HG03066 (cell line): Measurements from ENCODE around the gene TECPR2.

Experiments
- ATAC-seq: cut with Tn5 transposase; IDR thresholded peaks from one replicate; pipeline ENCODE4 v1.9.1; 2021; ENCODE audit warnings: low read depth; ENCODE audit not compliant: unreplicated experiment

TECPR2 gene

GRCh38 chr14:102421411-102422057, 58.8 kb downstream of the TECPR2 start:
- ATAC-seq, result no peak

DNA sequence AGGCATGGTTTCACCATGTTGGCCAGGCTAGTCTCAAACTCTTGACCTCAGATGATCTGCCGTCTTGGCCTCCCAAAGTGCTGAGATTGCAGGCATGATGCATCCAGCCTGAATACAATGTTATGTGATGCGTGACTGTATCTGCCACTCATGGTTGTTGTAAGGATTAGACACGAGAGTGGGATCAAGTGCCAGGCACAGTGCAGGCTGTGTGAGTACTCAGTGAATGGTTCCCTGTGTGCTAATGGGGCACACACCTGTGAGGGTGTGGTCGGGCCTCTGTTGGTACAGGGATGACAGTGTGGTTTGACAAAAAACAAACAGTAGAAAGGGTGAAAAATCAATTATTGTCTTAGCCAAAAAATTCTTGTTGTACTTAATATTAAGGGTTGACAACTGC, 61.8 kb downstream of the TECPR2 start:
- no peak for ATAC-seq

DNA sequence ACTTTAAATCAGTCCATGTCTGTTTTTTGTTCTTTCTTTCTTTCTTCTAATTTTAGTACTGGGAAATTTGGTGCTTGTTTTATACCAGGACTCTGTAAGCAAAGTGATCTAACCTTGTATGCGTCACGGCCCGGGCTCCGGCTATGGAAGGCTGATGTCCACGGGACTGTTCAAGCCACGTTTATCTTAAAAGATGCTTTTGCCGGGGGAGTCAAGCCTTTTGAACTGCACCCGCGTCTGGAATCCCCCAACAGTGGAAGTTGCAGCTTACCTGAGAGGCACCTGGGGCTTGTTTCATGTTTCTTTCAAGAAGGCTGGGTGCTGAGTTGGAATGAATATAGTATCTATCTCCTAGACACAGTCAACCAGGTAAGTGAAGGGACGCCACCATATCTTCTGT, 62.2 kb downstream of the TECPR2 start:
- ATAC-seq, result no peak

GRCh38 chr14:102426796-102427195, 64.1 kb downstream of the TECPR2 start:
- ATAC-seq, result no peak

DNA sequence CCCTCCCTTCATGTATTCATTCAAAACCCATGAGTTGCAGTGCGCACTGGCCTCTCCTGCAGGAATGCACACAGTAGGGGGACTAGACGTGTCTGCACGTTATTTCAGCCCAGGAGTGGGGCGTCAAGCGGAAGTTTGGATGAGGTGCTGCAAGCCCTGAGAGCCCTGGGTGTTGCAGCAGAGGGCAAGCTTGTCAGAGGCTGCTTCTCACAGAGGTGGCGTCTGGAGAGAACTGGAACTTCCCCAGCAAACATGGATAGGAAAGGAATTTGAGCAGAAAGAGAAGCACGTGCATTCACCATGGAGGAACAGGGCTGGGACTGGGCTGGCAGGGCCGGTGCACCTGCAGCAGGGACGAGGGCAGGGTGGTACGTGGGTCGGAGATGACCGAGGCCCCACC, 64.9 kb downstream of the TECPR2 start:
- no peak for ATAC-seq

DNA sequence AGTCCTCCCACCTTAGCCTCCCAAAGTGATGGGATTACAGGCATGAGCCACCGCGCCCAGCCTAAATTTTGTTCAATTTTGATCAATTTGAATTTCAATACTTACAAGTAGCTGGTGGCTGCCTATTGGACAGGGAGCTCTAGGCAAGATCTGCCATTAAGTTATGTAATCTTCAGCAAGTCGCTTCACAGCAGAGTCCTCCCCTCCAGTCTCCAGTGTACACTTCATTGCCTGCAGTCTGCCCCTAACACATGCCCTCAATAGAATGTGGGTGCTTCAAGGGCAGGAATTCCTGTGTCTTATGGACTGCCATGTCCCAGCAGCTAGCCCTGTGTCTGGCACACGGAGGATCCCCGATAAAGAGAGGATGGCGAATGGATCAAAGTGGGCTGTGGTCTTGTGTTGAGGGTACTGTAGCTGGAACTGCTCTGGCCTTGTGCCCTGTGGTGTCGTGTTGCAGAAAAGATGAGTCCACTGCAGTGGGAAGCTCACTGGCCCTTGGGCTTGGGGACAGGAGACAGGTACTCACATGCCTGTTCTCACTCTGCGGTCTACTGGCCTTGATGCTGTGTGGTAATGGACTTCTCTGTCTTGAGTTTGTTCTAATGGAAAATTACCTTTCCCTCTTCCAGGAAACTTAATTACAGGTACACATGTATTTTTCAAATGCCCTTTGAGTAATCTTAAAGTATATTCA, 67.6 kb downstream of the TECPR2 start:
- ATAC-seq, result no peak

GRCh38 chr14:102431751-102432150, 69.0 kb downstream of the TECPR2 start:
- no peak for ATAC-seq

DNA sequence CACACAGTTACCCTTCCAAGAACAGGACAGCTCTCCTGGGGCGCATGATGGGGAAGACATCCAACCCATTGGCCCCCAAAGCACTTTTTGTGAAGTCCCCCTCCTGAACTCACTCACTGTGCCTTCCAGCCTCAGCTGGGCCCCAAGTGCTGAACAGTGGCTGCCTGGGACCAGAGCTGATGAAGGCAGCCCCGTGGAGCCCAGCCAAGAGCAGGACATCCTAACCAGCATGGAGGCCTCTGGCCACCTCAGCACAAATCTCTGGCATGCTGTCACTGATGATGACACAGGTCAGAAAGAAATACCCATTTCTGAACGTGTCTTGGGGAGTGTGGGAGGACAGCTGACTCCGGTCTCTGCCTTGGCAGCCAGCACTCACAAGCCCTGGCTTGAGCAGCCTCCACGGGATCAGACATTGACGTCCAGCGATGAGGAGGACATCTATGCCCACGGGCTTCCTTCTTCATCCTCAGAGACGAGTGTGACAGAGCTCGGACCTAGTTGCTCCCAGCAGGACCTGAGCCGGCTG, 72.0 kb downstream of the TECPR2 start:
- no peak for ATAC-seq

DNA sequence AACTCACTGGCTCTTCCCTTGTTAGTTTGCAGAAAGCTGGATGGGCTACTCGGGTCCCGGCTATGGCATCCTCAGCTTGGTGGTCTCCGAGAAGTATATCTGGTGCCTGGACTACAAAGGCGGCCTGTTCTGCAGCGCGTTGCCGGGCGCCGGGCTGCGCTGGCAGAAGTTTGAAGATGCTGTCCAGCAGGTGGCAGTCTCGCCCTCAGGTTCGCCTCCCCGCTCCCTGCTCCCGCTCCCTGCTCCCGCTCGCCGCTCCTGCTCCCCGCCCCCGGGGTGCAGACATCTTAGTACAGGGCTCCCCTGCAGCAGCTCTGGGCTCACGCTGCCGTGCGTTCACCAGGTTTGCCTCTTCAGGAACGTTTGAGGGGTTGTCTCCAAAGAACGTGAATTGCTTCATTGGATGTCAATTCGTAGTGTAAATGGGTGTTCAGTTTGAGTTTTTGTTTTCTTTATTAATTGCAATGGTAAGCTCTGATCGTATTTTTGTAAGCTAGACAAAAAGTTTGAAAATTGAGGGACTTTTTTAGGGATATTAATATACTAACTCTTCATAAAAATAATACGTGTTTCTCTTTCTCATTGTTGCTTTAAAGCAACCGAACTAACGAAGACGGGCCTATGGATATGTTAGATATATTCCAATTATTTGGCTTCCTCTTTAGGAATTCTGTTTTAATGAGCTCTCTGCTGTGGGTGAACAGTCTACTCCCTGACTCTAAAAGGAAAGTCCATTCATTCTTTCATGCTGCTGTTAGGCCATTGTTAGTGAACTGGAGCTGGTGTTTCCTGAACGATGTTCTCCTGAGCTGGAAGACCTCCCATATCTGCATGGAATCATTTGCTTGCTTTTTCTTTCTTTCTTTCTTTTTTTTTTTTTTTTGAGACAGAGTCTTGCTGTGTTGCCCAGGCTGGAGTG, 75.5 kb downstream of the TECPR2 start:
- ATAC-seq, result no peak

DNA sequence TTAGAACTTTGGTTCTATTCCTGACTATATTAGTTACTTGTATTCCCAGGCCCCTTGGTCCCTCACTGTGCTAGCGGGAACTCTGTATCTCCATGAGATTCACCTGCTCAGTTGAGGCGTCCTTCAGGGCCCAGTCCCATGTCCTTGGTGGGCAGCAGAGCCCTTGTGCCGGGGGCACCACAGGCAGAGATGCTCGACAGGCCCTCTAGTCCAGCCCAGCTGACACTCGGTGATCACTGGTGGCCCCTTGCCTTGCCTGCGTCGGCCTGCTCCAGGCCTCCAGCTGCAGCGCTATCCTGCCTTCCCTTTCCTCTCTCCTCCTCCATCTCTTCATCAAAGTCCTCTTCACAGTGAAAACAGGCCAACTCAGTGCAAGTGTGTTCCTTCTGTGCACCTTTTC, 76.8 kb downstream of the TECPR2 start:
- no peak for ATAC-seq

GRCh38 chr14:102440392-102440791, 77.7 kb downstream of the TECPR2 start:
- ATAC-seq, result no peak

- ATAC-seq, result no peak
Observed at GRCh38 chr14:102442241-102443211, 79.8 kb downstream of the TECPR2 start.

GRCh38 chr14:102445066-102445465, 82.3 kb downstream of the TECPR2 start:
- no peak for ATAC-seq

DNA sequence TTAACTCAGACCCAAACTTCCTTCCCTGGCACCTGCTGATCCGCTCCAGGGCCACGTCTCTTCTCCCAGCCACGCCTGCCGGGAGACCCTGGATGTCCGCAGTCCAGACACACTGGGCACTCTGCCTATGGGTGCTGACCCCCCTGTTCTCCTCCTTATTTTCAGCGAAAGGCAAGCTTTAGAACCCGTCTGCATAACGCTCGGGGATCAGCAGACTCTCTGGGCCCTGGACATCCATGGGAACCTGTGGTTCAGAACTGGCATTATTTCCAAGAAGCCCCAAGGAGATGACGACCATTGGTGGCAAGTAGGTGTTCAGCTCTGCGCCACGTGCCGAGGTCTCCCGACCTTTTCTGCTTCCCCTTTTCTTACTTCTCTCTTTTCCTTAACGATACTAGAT, 82.9 kb downstream of the TECPR2 start:
- ATAC-seq, result no peak

DNA sequence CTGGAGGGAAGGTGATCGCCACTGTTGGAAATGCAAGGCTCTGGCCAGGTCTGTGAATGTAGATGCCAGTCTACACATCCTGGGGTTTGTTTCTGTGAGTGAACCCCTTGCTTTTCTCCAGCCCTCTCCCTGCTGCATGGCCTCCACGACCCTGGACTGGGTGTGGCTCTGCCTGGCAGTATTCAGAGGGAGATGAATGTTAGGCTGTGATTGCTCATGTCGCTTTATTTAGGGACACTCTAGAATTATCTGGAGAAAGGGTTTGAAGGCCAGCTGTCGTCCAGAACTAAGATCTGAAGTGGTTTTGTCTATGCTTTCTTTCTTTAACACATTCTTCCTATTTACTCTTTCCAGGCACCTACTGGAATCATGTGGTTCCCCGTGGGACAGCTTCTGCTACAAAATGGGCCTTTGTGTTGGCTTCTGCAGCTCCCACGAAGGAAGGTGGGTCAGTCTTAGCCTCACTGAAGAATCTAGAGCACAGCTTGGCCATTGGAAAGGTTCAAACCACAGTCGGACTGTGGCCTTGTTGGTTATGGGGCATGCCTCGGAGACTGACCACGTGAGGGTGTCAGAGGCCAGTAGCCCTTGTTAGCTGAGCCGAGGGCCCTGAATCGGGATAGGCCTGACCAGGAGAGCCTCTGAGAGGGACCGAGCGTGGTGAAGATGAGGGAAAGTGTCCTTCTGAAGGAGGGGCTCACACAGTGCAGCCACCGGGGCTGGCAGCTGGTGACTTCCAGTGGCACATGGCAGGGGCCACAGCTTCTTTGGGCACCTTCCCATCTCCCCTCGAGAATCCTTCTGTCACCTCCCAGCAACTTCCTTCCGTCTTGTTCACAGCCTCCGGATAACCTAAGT, 87.7 kb downstream of the TECPR2 start:
- no peak for ATAC-seq

DNA sequence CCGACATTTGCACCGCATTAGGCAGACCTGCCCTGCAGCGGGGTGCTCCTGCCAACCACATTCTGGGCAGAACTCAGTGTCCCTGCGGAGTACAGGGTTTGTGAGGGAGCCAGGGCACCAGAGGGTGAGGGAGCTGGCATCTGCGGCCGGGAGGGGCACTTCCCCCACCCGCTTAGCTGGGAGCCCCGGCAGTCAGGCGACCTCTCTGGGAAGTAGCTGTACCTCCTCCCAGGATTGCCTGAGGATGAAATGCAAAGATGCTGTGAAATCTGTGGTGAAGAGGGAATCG, 88.3 kb downstream of the TECPR2 start:
- no peak for ATAC-seq

DNA sequence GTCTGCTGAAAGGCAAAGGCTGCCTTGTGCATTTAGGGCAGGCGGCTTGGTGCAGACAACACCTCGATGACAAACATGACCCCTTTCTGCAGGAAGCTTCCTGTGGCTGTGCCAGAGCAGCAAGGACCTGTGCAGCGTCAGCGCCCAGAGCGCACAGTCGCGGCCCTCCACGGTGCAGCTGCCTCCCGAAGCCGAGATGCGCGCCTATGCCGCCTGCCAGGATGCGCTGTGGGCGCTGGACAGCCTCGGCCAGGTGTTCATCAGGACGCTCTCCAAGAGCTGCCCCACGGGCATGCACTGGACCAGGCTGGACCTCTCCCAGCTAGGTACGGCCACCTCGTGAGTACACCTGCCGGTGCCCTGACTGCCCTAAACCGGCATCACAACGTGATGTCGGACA, 89.6 kb downstream of the TECPR2 start:
- no peak for ATAC-seq

GRCh38 chr14:102454711-102455110, 92.0 kb downstream of the TECPR2 start:
- ATAC-seq, result no peak

DNA sequence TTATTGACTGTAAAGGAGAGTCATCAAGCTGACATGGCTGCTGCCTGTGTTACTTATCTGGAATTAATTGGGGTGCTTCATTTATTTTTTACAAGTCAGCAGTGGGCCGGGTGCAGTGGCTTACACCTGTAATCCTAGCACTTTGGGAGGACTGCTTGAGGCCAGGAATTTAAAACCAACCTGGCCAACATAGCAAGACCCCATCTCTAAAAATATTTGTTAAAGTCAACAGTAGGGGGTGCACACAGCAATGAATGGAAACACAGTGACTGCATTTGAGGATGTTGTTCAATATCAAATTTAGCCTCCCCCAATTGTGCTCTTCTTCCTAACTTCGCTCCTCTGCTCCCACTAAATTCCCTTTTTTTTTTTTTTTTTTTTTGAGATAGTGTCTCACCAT, 94.8 kb downstream of the TECPR2 start:
- ATAC-seq, result no peak
